A549 (cell line): Measurements from ENCODE around the gene APBB2. TPM values are rescaled to one million over a fixed set of nuclear protein-coding genes. Genes with fewer than 3 reads are reported as not detected.
A peak's percentile ranks its signal among the peaks of the same experiment; 100 is the strongest.

Source experiments
- ATAC-seq, 2 experiments: fragments of 200-7000 bp in 1 of 2; fragments of >200 bp in 1 of 2; cut with Nextera tagmentation in 1 of 2; cut with Tn5 transposase in 1 of 2; 3 replicates each; pipeline versions ENCODE4 v1.8.0 to v1.9.1; 2018 to 2020; ENCODE audit warnings: mild to moderate bottlenecking in 1 of 2, moderate library complexity in 1 of 2
- CTCF ChIA-PET: fragments of 300-600 bp; sonication (Branson Sonifier 250); formaldehyde crosslinking; extraction: SDS; loops from one replicate; lab custom pipeline; 2021; ENCODE audit warnings: antibody characterized with exemption, inconsistent platforms; lab: Yijun Ruan, JAX
- POLR2A ChIA-PET: fragments of 350-600 bp; formaldehyde crosslinking; extraction: SDS; loops from one replicate; lab custom pipeline; 2021; ENCODE audit warnings: antibody characterized with exemption, inconsistent platforms; lab: Yijun Ruan, JAX
- DNase-seq, 2 experiments: peaks; one replicate each; pipeline versions ENCODE4 v3.0.0 to v3.0.0-alpha.2; 2011 to 2016; ENCODE audit warnings: low read depth in 1 of 2, low spot score in 1 of 2
- FAIRE-seq: peaks from 2 replicates; lab custom pipeline; 2011; peaks lifted over from hg19 to GRCh38; lab: Jason Lieb, UNC
- H3K27ac ChIP-seq, 2 experiments: fragments of >200 bp; sonication (Bioruptor Twin); formaldehyde crosslinking; 3 replicates each; pipeline ENCODE4 v1.5.1; 2016 to 2017
- H3K4me1 ChIP-seq: fragments of >200 bp; sonication (Bioruptor Twin); formaldehyde crosslinking; 3 replicates; pipeline ENCODE4 v1.6.1; 2016
- H3K4me2 ChIP-seq: fragments of >200 bp; sonication (Bioruptor Twin); formaldehyde crosslinking; 3 replicates; pipeline ENCODE4 v1.6.1; 2016
- H3K4me3 ChIP-seq: fragments of >200 bp; sonication (Bioruptor Twin); formaldehyde crosslinking; 3 replicates; pipeline ENCODE4 v1.5.1; 2016
- H3K9me3 ChIP-seq: fragments of >200 bp; sonication (Bioruptor Twin); formaldehyde crosslinking; 3 replicates; pipeline ENCODE4 v1.6.1; 2016
- BCL3 ChIP-seq: fragments of >200 bp; sonication (Bioruptor Twin); formaldehyde crosslinking; IDR thresholded peaks from 3 replicates; pipeline ENCODE4 v1.6.1; 2016
- BHLHE40 ChIP-seq: IDR thresholded peaks from 2 replicates; pipeline ENCODE4 v1.6.1; 2012; ENCODE audit warnings: low read depth, low read length, inconsistent platforms
- CBX2 ChIP-seq: fragments of 200-600 bp; sonication (generic); IDR thresholded peaks from 2 replicates; pipeline ENCODE4 v1.6.1; 2016; ENCODE audit warnings: low read depth, mild to moderate bottlenecking, borderline replicate concordance
- ELK1 ChIP-seq: fragments of 150-350 bp; IDR thresholded peaks from 2 replicates; pipeline ENCODE4 v1.6.1; 2014; ENCODE audit warnings: low read depth, mild to moderate bottlenecking, low read length
- EP300 ChIP-seq, 2 experiments: fragments of >200 bp; sonication (Bioruptor Twin); formaldehyde crosslinking; IDR thresholded peaks; 2 replicates in 1 of 2; 3 replicates in 1 of 2; pipeline ENCODE4 v1.6.1; 2016 to 2017
- ESRRA ChIP-seq: fragments of 150-350 bp; IDR thresholded peaks from 2 replicates; pipeline ENCODE4 v1.6.1; 2014; ENCODE audit warnings: mild to moderate bottlenecking, low read length, borderline replicate concordance
- FOSB ChIP-seq: fragments of 250-450 bp; sonication (Bioruptor Pico); IDR thresholded peaks from 2 replicates; pipeline ENCODE4 v1.5.0; 2020; ENCODE audit warnings: mild to moderate bottlenecking, moderate library complexity
- FOSL2 ChIP-seq, 2 experiments: fragments of 450-650 bp in 1 of 2; fragments of >200 bp in 1 of 2; sonication (Bioruptor Twin) in 1 of 2; formaldehyde crosslinking; IDR thresholded peaks; 2 replicates each; pipeline versions ENCODE4 v1.5.0 to v1.6.1; 2016 to 2020; ENCODE audit warnings: mild to moderate bottlenecking in 1 of 2, moderate library complexity in 1 of 2
- GATA3 ChIP-seq: IDR thresholded peaks from 2 replicates; pipeline ENCODE4 v1.6.1; 2012; ENCODE audit warnings: borderline replicate concordance
- HES2 ChIP-seq: fragments of >200 bp; sonication (Bioruptor Twin); formaldehyde crosslinking; IDR thresholded peaks from 2 replicates; pipeline ENCODE4 v1.6.1; 2016
- HEYL ChIP-seq: fragments of 250-450 bp; sonication (Bioruptor Pico); IDR thresholded peaks from 2 replicates; pipeline ENCODE4 v1.8.0; 2021; ENCODE audit warnings: mild to moderate bottlenecking, moderate library complexity
- HOXB5 ChIP-seq: fragments of 250-450 bp; sonication (Bioruptor Pico); IDR thresholded peaks from 2 replicates; pipeline ENCODE4 v1.5.0; 2020; ENCODE audit warnings: mild to moderate bottlenecking, moderate library complexity
- JUN ChIP-seq, 2 experiments: fragments of >200 bp; sonication (Bioruptor Twin); formaldehyde crosslinking; IDR thresholded peaks; 2 replicates in 1 of 2; 3 replicates in 1 of 2; pipeline ENCODE4 v1.6.1; 2016 to 2017
- KDM5A ChIP-seq: fragments of 200-600 bp; sonication (generic); IDR thresholded peaks from 2 replicates; pipeline ENCODE4 v1.6.1; 2016; ENCODE audit warnings: antibody characterized with exemption, mild to moderate bottlenecking
- MAFK ChIP-seq: fragments of 450-650 bp; IDR thresholded peaks from 2 replicates; pipeline ENCODE4 v1.6.1; 2014; ENCODE audit not compliant: partially characterized antibody
- MAZ ChIP-seq: fragments of 150-350 bp; IDR thresholded peaks from 2 replicates; pipeline ENCODE4 v1.6.1; 2014; ENCODE audit warnings: antibody characterized with exemption, low read depth, low read length, borderline replicate concordance
- MYC ChIP-seq: IDR thresholded peaks from 2 replicates; pipeline ENCODE4 v1.6.1; 2012; ENCODE audit warnings: mild to moderate bottlenecking, inconsistent platforms, low read length, improper control_type of control experiment, borderline replicate concordance
- NPAS2 ChIP-seq: fragments of 250-450 bp; sonication (Bioruptor Pico); IDR thresholded peaks from 2 replicates; pipeline ENCODE4 v1.8.0; 2022; ENCODE audit warnings: mild to moderate bottlenecking, moderate library complexity, borderline replicate concordance
- NR3C1 ChIP-seq: fragments of >200 bp; sonication (Bioruptor Twin); formaldehyde crosslinking; IDR thresholded peaks from 3 replicates; pipeline ENCODE4 v1.6.1; 2017
- PBX3 ChIP-seq: IDR thresholded peaks from 2 replicates; pipeline ENCODE4 v1.6.1; 2012
- POLR2AphosphoS2 ChIP-seq: conservative IDR thresholded peaks from 2 replicates; pipeline ENCODE4 v1.6.1; 2012; ENCODE audit warnings: low read length, improper control_type of control experiment, inconsistent platforms
- RARB ChIP-seq: fragments of 250-450 bp; sonication (Bioruptor Pico); IDR thresholded peaks from 2 replicates; pipeline ENCODE4 v1.8.0; 2021; ENCODE audit warnings: mild to moderate bottlenecking, moderate library complexity
- RNF2 ChIP-seq: fragments of 200-600 bp; sonication (generic); IDR thresholded peaks from 2 replicates; pipeline ENCODE4 v1.6.1; 2016; ENCODE audit warnings: low read depth, mild to moderate bottlenecking, antibody characterized with exemption, moderate library complexity, borderline replicate concordance
- SMC3 ChIP-seq: fragments of >200 bp; sonication (Bioruptor Twin); formaldehyde crosslinking; IDR thresholded peaks from 3 replicates; pipeline ENCODE4 v1.6.1; 2018; ENCODE audit warnings: inconsistent platforms
- TFCP2L1 ChIP-seq: fragments of 250-450 bp; sonication (Bioruptor Pico); IDR thresholded peaks from 2 replicates; pipeline ENCODE4 v1.5.0; 2021; ENCODE audit warnings: mild to moderate bottlenecking
- TP53 ChIP-seq: fragments of 250-450 bp; sonication (Bioruptor Pico); IDR thresholded peaks from 2 replicates; pipeline ENCODE4 v1.5.0; 2021; ENCODE audit warnings: mild to moderate bottlenecking, moderate library complexity
- ZC3H11A ChIP-seq: fragments of 450-650 bp; IDR thresholded peaks from 2 replicates; pipeline ENCODE4 v1.6.1; 2014; ENCODE audit warnings: antibody characterized with exemption, mild to moderate bottlenecking
- ZNF302 ChIP-seq: fragments of 250-450 bp; sonication (Bioruptor Pico); IDR thresholded peaks from 2 replicates; pipeline ENCODE4 v1.9.0; 2021; ENCODE audit warnings: inconsistent platforms, mild to moderate bottlenecking, moderate library complexity
- ZSCAN20 ChIP-seq: fragments of 250-450 bp; sonication (Bioruptor Pico); IDR thresholded peaks from 2 replicates; pipeline ENCODE4 v1.8.0; 2022; ENCODE audit warnings: mild to moderate bottlenecking, moderate library complexity
- WGBS: methylation state at CpG from one replicate; pipeline ENCODE4 v1.1.6; 2017; ENCODE audit errors: missing lambda C conversion rate; 5-methylcytosine and 5-hydroxymethylcytosine counted together
- polyA plus RNA-seq, 4 experiments: library from polyadenylated mRNA; depleted of rRNA in 3 of 4; stranded (reverse); fragments of >200 nt; fragmentation: RNase III in 1 of 4; extraction: RNeasy Plus Mini Kit Qiagen cat#74134 plus additional on column Dnase treatment in 1 of 4; gene quantifications; 2 replicates in 3 of 4; 3 replicates in 1 of 4; pipeline ENCODE4 v1.2.3, GENCODE V29; 2011 to 2017

The APBB2 gene
- polyA plus RNA-seq, 2 of the 4 experiments (the other 2 are of a cell fraction), result 8.3 to 31.9 TPM

GRCh38 chr4:41207291-41207831, 7.0 kb downstream of the APBB2 start:
- ATAC-seq, result no peak
- DNase-seq, result no peak
- no peak for FAIRE-seq
- Histone ChIP-seq H3K4me3 (no peak overlapping the region), H3K27ac (no peak overlapping the region), H3K4me1 (peaks cover 28% of the 10 kb centered on the region), H3K9me3 (no peaks in the 10 kb centered on the region), H3K4me2 (no peak overlapping the region)
- CTCF ChIA-PET, result interaction anchor here (0.5 to 1.6 kb wide), 5 partner anchors 8 to 299 kb away, joined by 3 to 5 read pairs (median 3); no protein-coding TSS in a partner anchor
- TF ChIP-seq ELK1, result no peak
- TF ChIP-seq PBX3, result no peak
- TF ChIP-seq MYC, result no peak
- TF ChIP-seq ZSCAN20 (CRISPR knock-in tag), result no peak
- TF ChIP-seq CBX2, result no peak
- no peak for TF ChIP-seq MAZ
- TF ChIP-seq MAFK, result no peak
- TF ChIP-seq BCL3, result no peak
- TF ChIP-seq FOSL2 (IDR thresholded peaks at IDR 0.05), result no peak
- no peak for TF ChIP-seq FOSL2 (CRISPR knock-in tag; IDR thresholded peaks at IDR 0.05)
- TF ChIP-seq FOSB (CRISPR knock-in tag), result no peak
- POLR2A ChIA-PET, result no interaction called here

GRCh38 chr4:41205854-41206460, 8.4 kb downstream of the APBB2 start:
- Histone ChIP-seq H3K27ac (no peak overlapping the region), H3K9me3 (no peaks in the 10 kb centered on the region), H3K4me1 (peaks cover 23% of the 10 kb centered on the region), H3K4me3 (no peak overlapping the region), H3K4me2 (no peak overlapping the region)
- ChIA-PET CTCF (interaction anchor here (0.9 to 5.5 kb wide), 5 partner anchors 8 to 297 kb away, joined by 3 to 32 read pairs (median 6); partner anchors contain the start of gene APBB2), POLR2A (no interaction called here)
- no peak for TF ChIP-seq BHLHE40
- no peak for TF ChIP-seq GATA3
- TF ChIP-seq HEYL, result no peak
- no peak for TF ChIP-seq SMC3
- no peak for TF ChIP-seq HES2
- no peak for TF ChIP-seq JUN (IDR thresholded peaks at IDR 0.05)
- no peak for TF ChIP-seq EP300 (IDR thresholded peaks at IDR 0.05)
- no peak for TF ChIP-seq TFCP2L1 (CRISPR knock-in tag)
- TF ChIP-seq KDM5A, result no peak
- FAIRE-seq, result no peak
- no peak for ATAC-seq
- WGBS, result 96% methylated on average over 2 of the region's 2 CpGs
- DNase-seq, result no peak

GRCh38 chr4:41205130-41205529, 9.2 kb downstream of the APBB2 start:
- no peak for DNase-seq
- peak overlapping the region in 1 of 2 experiments; percentile 50; a peak in 1 of 6 replicates for H3K27ac ChIP-seq
- WGBS, result 86% methylated on average over 3 of the region's 3 CpGs
- no peak for FAIRE-seq
- ChIA-PET POLR2A (interaction anchor here (0.9 to 1.3 kb wide), 2 partner anchors 9 to 17 kb away, joined by 3 read pairs; partner anchors contain the start of gene APBB2), CTCF (interaction anchor here (0.9 to 5.5 kb wide), 6 partner anchors 8 to 296 kb away, joined by 3 to 32 read pairs (median 4); partner anchors contain the start of gene APBB2)
- ATAC-seq, result no peak
- H3K4me3 ChIP-seq, result no peak overlapping the region
- H3K4me2 ChIP-seq, result peak overlapping the region; percentile 43; the same call in 2 of the 3 replicates
- H3K4me1 ChIP-seq, result peaks cover 23% of the 10 kb centered on the region
- H3K9me3 ChIP-seq, result no peaks in the 10 kb centered on the region
- TF ChIP-seq ESRRA (no peak), HOXB5 (CRISPR knock-in tag) (no peak), NPAS2 (CRISPR knock-in tag) (no peak), GATA3 (no peak), HEYL (no peak), ZNF302 (CRISPR knock-in tag) (no peak), MAFK (no peak), ZC3H11A (no peak), RNF2 (no peak), ELK1 (no peak), FOSL2 (IDR thresholded peaks at IDR 0.05) (no peak), FOSL2 (CRISPR knock-in tag; IDR thresholded peaks at IDR 0.05) (no peak), TP53 (CRISPR knock-in tag) (no peak), TFCP2L1 (CRISPR knock-in tag) (no peak), POLR2AphosphoS2 (no peak), NR3C1 (no peak), RARB (CRISPR knock-in tag) (no peak)
